Esophagus squamous epithelium (tissue), 5 donors: ENCODE measurements around the gene KRTAP5-11. TPM values are rescaled to one million over a fixed set of nuclear protein-coding genes. Genes with fewer than 3 reads are reported as not detected.
"Not testable (repeated sequence)": the region's sequence is repeated elsewhere in the genome, so short reads cannot be mapped to it uniquely, and the experiment has no call there.

Source experiments
- DNase-seq: peaks from one replicate; lab custom pipeline; 2025; lab: John Stamatoyannopoulos, UW
- H3K27ac ChIP-seq, 4 donors: fragments of 200-600 bp; sonication (generic); one replicate each; pipeline ENCODE4 v1.5.1; 2016 to 2019; ENCODE audit warnings: mild to moderate bottlenecking in 1 of 4
- H3K27me3 ChIP-seq, 4 donors: fragments of 200-600 bp; sonication (generic); 1 replicate in 3 of 4; 2 replicates in 1 of 4; pipeline versions ENCODE4 v1.5.1 to v1.6.0; 2017 to 2021; ENCODE audit warnings: antibody characterized with exemption in 1 of 4
- H3K36me3 ChIP-seq, 3 donors: fragments of 200-600 bp; sonication (generic); one replicate each; pipeline ENCODE4 v1.5.1; 2016 to 2019
- H3K4me1 ChIP-seq, 3 donors: fragments of 200-600 bp; sonication (generic); one replicate each; pipeline ENCODE4 v1.5.1; 2017 to 2019
- H3K4me3 ChIP-seq, 4 donors: fragments of 200-600 bp; sonication (generic); 1 replicate in 3 of 4; 2 replicates in 1 of 4; pipeline ENCODE4 v1.5.1; 2016 to 2019; ENCODE audit warnings: mild to moderate bottlenecking in 2 of 4, moderate library complexity in 1 of 4
- H3K9me3 ChIP-seq, 3 donors: fragments of 200-600 bp; sonication (generic); one replicate each; pipeline ENCODE4 v1.5.1; 2016 to 2019
- CTCF ChIP-seq, 6 experiments: fragments of 450-650 bp in 4 of 6; fragments of 200-600 bp in 2 of 6; sonication (generic) in 2 of 6; IDR thresholded peaks; one replicate each; pipeline ENCODE4 v1.5.1; 2016 to 2019; ENCODE audit warnings: antibody characterized with exemption in 6 of 6, mild to moderate bottlenecking in 4 of 6, moderate library complexity in 4 of 6
- POLR2A ChIP-seq, 4 donors: fragments of 450-650 bp; IDR thresholded peaks; one replicate each; pipeline ENCODE4 v1.6.1; 2017; ENCODE audit warnings: antibody characterized with exemption in 4 of 4, mild to moderate bottlenecking in 4 of 4, moderate library complexity in 3 of 4
- WGBS, 2 donors: methylation state at CpG; one replicate each; pipeline ENCODE4 v1.1.5; 2018; 5-methylcytosine and 5-hydroxymethylcytosine counted together
- intact Hi-C: fragments of 100-400 bp; cut with DNase I; formaldehyde crosslinking; loops from one replicate; pipeline ENCODE4 v1.15.0; 2022
- total RNA-seq, 4 donors: library from RNA; depleted of rRNA; stranded (reverse); fragments of >200 nt; gene quantifications; one replicate each; pipeline ENCODE4 v1.1.0, GENCODE V29; 2016
- donor health status: DM: yes; HTN: yes; CAD: no.

KRTAP5-11 gene
- total RNA-seq, 4 donors from 2014 or later: not detected

- no peak overlapping the region for H3K27ac ChIP-seq
- WGBS, 2 donors: 74% methylated on average over 3 to 4 of the region's 4 CpGs
- no peak for DNase-seq
- H3K36me3 ChIP-seq: no peaks in the 10 kb centered on the region
- H3K4me1 ChIP-seq: peaks cover 0 to 7% (median 0%) of the 10 kb centered on the region in 3 donors
- H3K4me3 ChIP-seq: no peak overlapping the region
- peaks cover 0 to 30% (median 0%) of the 10 kb centered on the region in 4 donors for H3K27me3 ChIP-seq
- H3K9me3 ChIP-seq: no peaks in the 10 kb centered on the region
- no peak for TF ChIP-seq POLR2A (IDR thresholded peaks at IDR 0.05)
- TF ChIP-seq CTCF (IDR thresholded peaks at IDR 0.05): no peak
- intact Hi-C loops: no loop called here
Observed at GRCh38 chr11:71581826-71582225, 849 bp downstream of the KRTAP5-11 start.

GRCh38 chr11:71580057-71581003, 2.3 kb downstream of the KRTAP5-11 start:
- Histone ChIP-seq H3K27ac (no peak overlapping the region), H3K36me3 (no peaks in the 10 kb centered on the region), H3K4me3 (no peak overlapping the region), H3K4me1 (peaks cover 0 to 7% (median 0%) of the 10 kb centered on the region in 3 donors), H3K9me3 (no peaks in the 10 kb centered on the region), H3K27me3 (peaks cover 0 to 33% (median 0%) of the 10 kb centered on the region in 4 donors)
- no peak for DNase-seq
- TF ChIP-seq POLR2A (IDR thresholded peaks at IDR 0.05): no peak
- TF ChIP-seq CTCF (IDR thresholded peaks at IDR 0.05): peak; percentile 39 to 80 (median 74)
- intact Hi-C loops: no loop called here
- 2 to 12% methylated on average over 8 of the region's 8 CpGs for WGBS, 2 donors

- intact Hi-C loops, H3K27ac ChIP-seq, H3K9me3 ChIP-seq, H3K4me1 ChIP-seq, H3K36me3 ChIP-seq, H3K4me3 ChIP-seq, DNase-seq: not testable (repeated sequence)
- 53 to 69% methylated on average over 6 of the region's 7 CpGs for WGBS, 2 donors
- peaks cover 0 to 29% (median 0%) of the 10 kb centered on the region in 4 donors for H3K27me3 ChIP-seq
Observed at GRCh38 chr11:71579513-71579912, 3.2 kb downstream of the KRTAP5-11 start.

GRCh38 chr11:71577469-71578004, 5.1 kb downstream of the KRTAP5-11 start:
- no peak for TF ChIP-seq POLR2A (IDR thresholded peaks at IDR 0.05)
- no peak for TF ChIP-seq CTCF (IDR thresholded peaks at IDR 0.05)

GRCh38 chr11:71576688-71577465, 5.8 kb downstream of the KRTAP5-11 start:
- H3K4me3 ChIP-seq, intact Hi-C loops, H3K36me3 ChIP-seq, DNase-seq, H3K9me3 ChIP-seq, H3K4me1 ChIP-seq, H3K27ac ChIP-seq: not testable (repeated sequence)
- peaks cover 0 to 14% (median 0%) of the 10 kb centered on the region in 4 donors for H3K27me3 ChIP-seq
- WGBS, 2 donors: 91 to 100% methylated on average over 2 to 12 of the region's 41 CpGs

More at GRCh38 chr11:71577469-71578004, 5.1 kb downstream of the KRTAP5-11 start:
- Histone ChIP-seq H3K27ac (no peak overlapping the region), H3K4me3 (no peak overlapping the region), H3K4me1 (peaks cover 0 to 7% (median 0%) of the 10 kb centered on the region in 3 donors), H3K27me3 (peaks cover 0 to 20% (median 0%) of the 10 kb centered on the region in 4 donors), H3K9me3 (no peaks in the 10 kb centered on the region), H3K36me3 (no peaks in the 10 kb centered on the region)
- DNase-seq: no peak
- intact Hi-C loops: no loop called here
- WGBS, 2 donors: 78 to 92% methylated on average over 7 of the region's 7 CpGs
